ENCODE data around the gene ADGRD2.

ADGRD2 gene

DNA sequence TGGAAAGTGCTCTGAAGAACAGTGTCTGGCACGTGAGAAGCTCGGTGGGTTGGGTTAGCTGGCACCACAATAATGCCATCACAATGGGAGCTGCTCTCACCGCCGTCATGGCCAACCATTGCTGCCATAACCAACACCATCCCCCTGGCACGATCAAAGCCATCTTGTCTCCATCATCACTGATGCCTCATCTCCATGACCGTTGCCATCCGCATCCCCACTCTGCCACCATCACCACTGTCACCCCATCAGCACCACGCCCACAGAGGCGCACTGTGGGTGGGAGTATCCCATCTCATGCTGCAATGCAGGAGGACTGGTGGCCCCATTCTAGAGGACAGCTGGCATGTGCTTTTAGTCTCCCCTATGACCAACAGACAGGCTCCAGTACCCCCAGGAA lies 33.2 kb downstream of the ADGRD2 start:
- Mint-ChIP-seq H3K27ac (no peak overlapping the region), H3K27me3 (peaks cover 16 to 51% of the 10 kb centered on the region in 2 donors), H3K4me3 (no peak overlapping the region), H3K9me3 (peaks cover 0 to 11% of the 10 kb centered on the region in 2 donors), H3K36me3 (ENCODE audit: insufficient read depth) (no peaks in the 10 kb centered on the region), H3K4me1 (ENCODE audit: low read depth in 2 of 2) (peaks cover 0 to 5% of the 10 kb centered on the region in 2 donors)
- DNase-seq = no peak
- ATAC-seq (replicated peaks) = no peak

GRCh38 chr9:124485201-124485600 lies 35.0 kb downstream of the ADGRD2 start:
- Mint-ChIP-seq H3K4me1 (ENCODE audit: low read depth in 2 of 2) (peaks cover 0 to 2% of the 10 kb centered on the region in 2 donors), H3K27ac (no peak overlapping the region), H3K27me3 (peaks cover 15 to 44% of the 10 kb centered on the region in 2 donors), H3K9me3 (peaks cover 0 to 11% of the 10 kb centered on the region in 2 donors), H3K4me3 (no peak overlapping the region), H3K36me3 (ENCODE audit: insufficient read depth) (no peaks in the 10 kb centered on the region)
- no peak for ATAC-seq (replicated peaks)
- DNase-seq = no peak

GRCh38 chr9:124485936-124486335 lies 35.7 kb downstream of the ADGRD2 start:
- peaks cover 0 to 11% of the 10 kb centered on the region in 2 donors for H3K9me3 Mint-ChIP-seq
- no peak overlapping the region for H3K27ac Mint-ChIP-seq
- H3K4me1 Mint-ChIP-seq (ENCODE audit: low read depth in 2 of 2) = no peaks in the 10 kb centered on the region
- no peak overlapping the region for H3K4me3 Mint-ChIP-seq
- DNase-seq (no peak), ATAC-seq (replicated peaks) (no peak)
- H3K36me3 Mint-ChIP-seq (ENCODE audit: insufficient read depth) = no peaks in the 10 kb centered on the region
- peaks cover 18 to 46% of the 10 kb centered on the region in 2 donors for H3K27me3 Mint-ChIP-seq

- Mint-ChIP-seq H3K4me1 (ENCODE audit: low read depth in 2 of 2) (no peaks in the 10 kb centered on the region), H3K27ac (no peak overlapping the region)
- no peak for ATAC-seq (replicated peaks)
Measured at GRCh38 chr9:124486778-124487259, 36.6 kb downstream of the ADGRD2 start.

DNA sequence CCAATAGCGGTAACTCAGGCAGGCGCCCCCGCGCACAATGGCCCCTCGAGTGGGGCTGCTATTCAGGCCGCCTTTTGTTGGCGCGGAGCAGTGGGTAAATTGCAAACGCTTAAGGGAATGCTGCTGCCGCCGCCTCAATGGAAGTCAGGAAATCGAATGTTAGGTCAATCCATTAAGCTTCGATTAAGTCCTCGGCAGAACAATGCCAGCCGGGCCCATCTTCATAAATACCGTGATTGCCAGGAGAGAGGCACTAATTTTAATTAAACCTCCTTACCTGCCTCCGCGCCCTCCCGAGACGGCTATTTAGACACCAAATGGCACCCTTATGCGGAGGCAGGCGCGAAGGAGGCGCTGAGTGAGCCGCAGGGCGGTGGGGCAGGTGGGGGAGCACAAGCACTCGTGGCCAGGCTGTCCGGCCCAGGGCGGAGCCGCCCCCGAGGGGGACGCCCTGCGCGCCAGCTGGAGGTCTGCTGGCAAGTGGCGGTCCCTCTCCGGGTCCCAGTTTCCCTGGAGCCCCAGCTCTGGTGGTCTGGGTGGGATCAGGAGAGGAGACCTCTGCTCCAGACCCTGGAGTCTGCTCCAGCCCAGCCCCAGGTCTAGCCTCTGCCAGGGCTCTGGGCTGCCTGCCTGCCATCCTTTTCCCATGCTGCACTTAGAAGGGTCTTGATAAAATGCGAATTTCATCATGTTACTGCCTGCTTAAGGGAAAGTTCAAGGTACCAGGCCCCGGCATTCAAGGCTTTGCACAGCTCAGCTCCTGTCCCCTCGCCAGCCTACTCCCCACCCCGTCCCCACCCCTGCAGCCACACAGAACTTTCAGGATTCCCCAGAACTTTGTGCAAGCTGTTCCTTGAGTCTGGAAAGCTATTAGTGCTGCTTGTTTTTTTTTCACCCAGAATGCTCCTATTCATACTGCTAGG lies 37.3 kb downstream of the ADGRD2 start:
- no peak overlapping the region for H3K4me3 Mint-ChIP-seq
- H3K9me3 Mint-ChIP-seq = peaks cover 0 to 11% of the 10 kb centered on the region in 2 donors
- peaks cover 29 to 60% of the 10 kb centered on the region in 2 donors for H3K27me3 Mint-ChIP-seq
- ATAC-seq (replicated peaks) = no peak
- DNase-seq = no peak
- H3K4me1 Mint-ChIP-seq (ENCODE audit: low read depth in 2 of 2) = no peaks in the 10 kb centered on the region
- H3K27ac Mint-ChIP-seq = no peak overlapping the region
- H3K36me3 Mint-ChIP-seq (ENCODE audit: insufficient read depth) = no peaks in the 10 kb centered on the region

More at GRCh38 chr9:124486778-124487259, 36.6 kb downstream of the ADGRD2 start:
- no peak overlapping the region for H3K4me3 Mint-ChIP-seq
- H3K27me3 Mint-ChIP-seq = peaks cover 22 to 53% of the 10 kb centered on the region in 2 donors
- no peaks in the 10 kb centered on the region for H3K36me3 Mint-ChIP-seq (ENCODE audit: insufficient read depth)
- no peak for DNase-seq
- H3K9me3 Mint-ChIP-seq = peaks cover 0 to 11% of the 10 kb centered on the region in 2 donors

- Mint-ChIP-seq H3K27ac (no peak overlapping the region), H3K36me3 (ENCODE audit: insufficient read depth) (no peaks in the 10 kb centered on the region), H3K27me3 (peaks cover 30 to 59% of the 10 kb centered on the region in 2 donors), H3K4me3 (no peak overlapping the region), H3K4me1 (ENCODE audit: low read depth in 2 of 2) (no peaks in the 10 kb centered on the region), H3K9me3 (peaks cover 0 to 1% of the 10 kb centered on the region in 2 donors)
- no peak for ATAC-seq (replicated peaks)
- DNase-seq = no peak
Measured at GRCh38 chr9:124488641-124489210, 38.5 kb downstream of the ADGRD2 start.

GRCh38 chr9:124489222-124489621 lies 39.0 kb downstream of the ADGRD2 start:
- Mint-ChIP-seq H3K27me3 (peaks cover 30 to 63% of the 10 kb centered on the region in 2 donors), H3K4me3 (no peak overlapping the region), H3K9me3 (no peaks in the 10 kb centered on the region), H3K27ac (no peak overlapping the region), H3K4me1 (ENCODE audit: low read depth in 2 of 2) (peaks cover 0 to under 1% of the 10 kb centered on the region in 2 donors), H3K36me3 (ENCODE audit: insufficient read depth) (no peaks in the 10 kb centered on the region)
- ATAC-seq (replicated peaks) = no peak
- no peak for DNase-seq

- no peak overlapping the region for H3K4me3 Mint-ChIP-seq
- no peak overlapping the region for H3K27ac Mint-ChIP-seq
- peaks cover 0 to 3% of the 10 kb centered on the region in 2 donors for H3K4me1 Mint-ChIP-seq (ENCODE audit: low read depth in 2 of 2)
- ATAC-seq (replicated peaks) (no peak), DNase-seq (no peak)
- peaks cover 30 to 68% of the 10 kb centered on the region in 2 donors for H3K27me3 Mint-ChIP-seq
- H3K36me3 Mint-ChIP-seq (ENCODE audit: insufficient read depth) = no peaks in the 10 kb centered on the region
- no peaks in the 10 kb centered on the region for H3K9me3 Mint-ChIP-seq
Measured at GRCh38 chr9:124490004-124490403, 39.8 kb downstream of the ADGRD2 start.

- Mint-ChIP-seq H3K27ac (no peak overlapping the region), H3K4me1 (ENCODE audit: low read depth in 2 of 2) (peaks cover 5 to 11% of the 10 kb centered on the region in 2 donors), H3K9me3 (no peaks in the 10 kb centered on the region), H3K4me3 (no peak overlapping the region), H3K27me3 (peaks cover 30 to 70% of the 10 kb centered on the region in 2 donors), H3K36me3 (ENCODE audit: insufficient read depth) (peaks cover 2% of the 10 kb centered on the region)
- DNase-seq = no peak
- ATAC-seq (replicated peaks) = no peak
Measured at GRCh38 chr9:124491049-124491975, 41.1 kb downstream of the ADGRD2 start.

- Mint-ChIP-seq H3K9me3 (no peaks in the 10 kb centered on the region), H3K27ac (no peak overlapping the region), H3K4me3 (no peak overlapping the region), H3K27me3 (peaks cover 30 to 66% of the 10 kb centered on the region in 2 donors), H3K4me1 (ENCODE audit: low read depth in 2 of 2) (peaks cover 5 to 11% of the 10 kb centered on the region in 2 donors), H3K36me3 (ENCODE audit: insufficient read depth) (peaks cover 5% of the 10 kb centered on the region)
- ATAC-seq (replicated peaks) (no peak), DNase-seq (no peak)
Measured at GRCh38 chr9:124492818-124493217, 42.6 kb downstream of the ADGRD2 start.

DNA sequence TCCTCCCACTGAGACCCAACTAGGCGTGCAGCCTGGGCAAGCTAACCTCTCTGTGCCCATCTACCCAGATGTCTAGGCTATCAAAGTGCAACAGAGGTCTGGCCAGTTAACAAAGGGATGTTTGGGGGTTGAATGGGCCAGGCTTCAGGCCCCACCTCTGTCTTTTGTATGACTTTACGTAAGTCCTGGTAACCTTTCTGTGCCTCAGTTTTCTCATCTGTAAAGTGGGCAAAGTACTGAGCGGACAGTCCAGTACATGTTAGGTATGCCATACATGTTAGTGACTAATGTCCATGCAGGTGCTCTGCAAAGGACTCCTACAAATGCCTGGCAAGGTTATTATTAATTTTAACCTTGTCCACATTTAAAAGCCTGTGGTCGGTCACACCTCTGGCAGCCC lies 43.0 kb downstream of the ADGRD2 start:
- ATAC-seq (replicated peaks) (no peak), DNase-seq (no peak)
- Mint-ChIP-seq H3K4me1 (ENCODE audit: low read depth in 2 of 2) (peaks cover 5 to 11% of the 10 kb centered on the region in 2 donors), H3K4me3 (no peak overlapping the region), H3K27ac (no peak overlapping the region), H3K27me3 (peaks cover 29 to 62% of the 10 kb centered on the region in 2 donors), H3K36me3 (ENCODE audit: insufficient read depth) (peaks cover 5% of the 10 kb centered on the region), H3K9me3 (no peaks in the 10 kb centered on the region)

- Mint-ChIP-seq H3K27me3 (peaks cover 26 to 57% of the 10 kb centered on the region in 2 donors), H3K36me3 (ENCODE audit: insufficient read depth) (peaks cover 5% of the 10 kb centered on the region)
- no peak for ATAC-seq (replicated peaks)
Measured at GRCh38 chr9:124493794-124494479, 43.7 kb downstream of the ADGRD2 start.

More at GRCh38 chr9:124493794-124494479, 43.7 kb downstream of the ADGRD2 start:
- Mint-ChIP-seq H3K4me1 (ENCODE audit: low read depth in 2 of 2) (peaks cover 5 to 11% of the 10 kb centered on the region in 2 donors), H3K27ac (peak overlapping the region in 1 of 2 donors; percentile 19), H3K9me3 (no peaks in the 10 kb centered on the region), H3K4me3 (no peak overlapping the region)
- no peak for DNase-seq

Data from effector memory CD8-positive, alpha-beta T cell (primary cell).